HepG2 (cell line): ENCODE data around the gene ZNF814. TPM values are rescaled to one million over a fixed set of nuclear protein-coding genes. Genes with fewer than 3 reads are reported as not detected.
A peak's percentile ranks its signal among the peaks of the same experiment; 100 is the strongest.

Experiments
- HCFC1 ChIP-seq: fragments of 150-350 bp; IDR thresholded peaks from 2 replicates; pipeline ENCODE4 v1.6.1; 2014; ENCODE audit warnings: low read depth, low read length
- NFYB ChIP-seq: sonication (generic); formaldehyde crosslinking; IDR thresholded peaks from 2 replicates; pipeline ENCODE4 v1.4.0; 2020; ENCODE audit warnings: missing genetic modification reagents
- PPARG ChIP-seq: conservative IDR thresholded peaks from 2 replicates; pipeline ENCODE4 v1.6.1; 2016; ENCODE audit warnings: missing biosample characterization, missing genetic modification reagents
- RAD21 ChIP-seq: fragments of 450-650 bp; formaldehyde crosslinking; IDR thresholded peaks from 2 replicates; pipeline ENCODE4 v1.5.0; 2020; ENCODE audit warnings: mild to moderate bottlenecking
- RFX5 ChIP-seq: IDR thresholded peaks from 2 replicates; pipeline ENCODE4 v1.6.1; 2011; ENCODE audit warnings: low read depth, low read length, improper control_type of control experiment
- RXRA ChIP-seq: sonication (generic); formaldehyde crosslinking; IDR thresholded peaks from 2 replicates; pipeline ENCODE4 v1.5.1; 2020; ENCODE audit warnings: missing genetic modification reagents
- RXRB ChIP-seq: IDR thresholded peaks from 2 replicates; pipeline ENCODE4 v1.6.1; 2016; ENCODE audit warnings: borderline replicate concordance, missing genetic modification reagents, missing compliant biosample characterization
- SMC3 ChIP-seq: IDR thresholded peaks from 2 replicates; pipeline ENCODE4 v1.6.1; 2011; ENCODE audit warnings: low read length, improper control_type of control experiment
- SNAPC2 ChIP-seq: sonication (generic); formaldehyde crosslinking; IDR thresholded peaks from 2 replicates; pipeline ENCODE4 v1.8.1; 2022; ENCODE audit warnings: mild to moderate bottlenecking, missing genetic modification reagents
- SP2 ChIP-seq: sonication (generic); formaldehyde crosslinking; IDR thresholded peaks from 2 replicates; pipeline ENCODE4 v1.5.1; 2020; ENCODE audit warnings: mild to moderate bottlenecking, missing genetic modification reagents
- SP4 ChIP-seq: sonication (generic); formaldehyde crosslinking; IDR thresholded peaks from 2 replicates; pipeline ENCODE4 v1.8.1; 2023; ENCODE audit warnings: mild to moderate bottlenecking, missing genetic modification reagents
- TMF1 ChIP-seq: sonication (generic); formaldehyde crosslinking; IDR thresholded peaks from 2 replicates; pipeline ENCODE4 v1.8.1; 2022; ENCODE audit warnings: low read depth, missing genetic modification reagents
- TOPORS ChIP-seq: sonication (generic); formaldehyde crosslinking; IDR thresholded peaks from 2 replicates; pipeline ENCODE4 v1.8.0; 2023; ENCODE audit warnings: mild to moderate bottlenecking, missing genetic modification reagents
- ZGPAT ChIP-seq: IDR thresholded peaks from 2 replicates; pipeline ENCODE4 v1.6.1; 2016; ENCODE audit warnings: mild to moderate bottlenecking
- ZNF143 ChIP-seq: sonication (generic); formaldehyde crosslinking; IDR thresholded peaks from 2 replicates; pipeline ENCODE4 v1.4.0; 2020; ENCODE audit warnings: missing genetic modification reagents
- ZNF574 ChIP-seq: sonication (generic); formaldehyde crosslinking; IDR thresholded peaks from 2 replicates; pipeline ENCODE4 v1.4.0; 2020; ENCODE audit warnings: missing genetic modification reagents
- ZNF768 ChIP-seq: sonication (generic); formaldehyde crosslinking; IDR thresholded peaks from 2 replicates; pipeline ENCODE4 v1.4.0; 2020; ENCODE audit warnings: missing genetic modification reagents
- polyA plus RNA-seq, 8 experiments: library from polyadenylated mRNA; depleted of rRNA in 3 of 8; stranded (reverse) in 7 of 8; unstranded in 1 of 8; fragments of >200 nt; fragmentation: Illumina TruSeq in 4 of 8; extraction: Trizol in 4 of 8; gene quantifications; 2 replicates each; pipeline versions ENCODE4 v1.2.1 to v1.2.3, GENCODE V29; 2011 to 2016; ENCODE audit warnings: low read depth in 4 of 8, missing spikeins in 1 of 8, mixed read lengths in 1 of 8; ENCODE audit not compliant: insufficient read depth in 1 of 8
- total RNA-seq, 5 experiments: library from RNA; depleted of rRNA; stranded (reverse); fragments of >200 nt; fragmentation: Illumina TruSeq; extraction: Trizol; gene quantifications; 2 replicates each; pipeline ENCODE4 v1.2.3, GENCODE V29; 2016; ENCODE audit warnings: low read depth in 1 of 5
- TF ChIP-seq, protein P1 (sequence below): sonication (generic); formaldehyde crosslinking; IDR thresholded peaks from 2 replicates; pipeline ENCODE4 v1.5.0; 2020; ENCODE audit warnings: mild to moderate bottlenecking, missing genetic modification reagents
- TF ChIP-seq, protein P2 (sequence below): sonication (generic); formaldehyde crosslinking; IDR thresholded peaks from 2 replicates; pipeline ENCODE4 v1.4.0; 2020; ENCODE audit warnings: missing genetic modification reagents

The ZNF814 gene
- total and polyA plus RNA-seq, 2 of the 13 experiments (the other 11 are each of a cell fraction or from before 2014, with no cell fraction given): 2.5 to 3.4 TPM

GRCh38 chr19:57830071-57830602 is 58.7 kb downstream of the ZNF814 start, which contains the start of gene ZNF587B (continued):
- TF ChIP-seq, protein P1, sequence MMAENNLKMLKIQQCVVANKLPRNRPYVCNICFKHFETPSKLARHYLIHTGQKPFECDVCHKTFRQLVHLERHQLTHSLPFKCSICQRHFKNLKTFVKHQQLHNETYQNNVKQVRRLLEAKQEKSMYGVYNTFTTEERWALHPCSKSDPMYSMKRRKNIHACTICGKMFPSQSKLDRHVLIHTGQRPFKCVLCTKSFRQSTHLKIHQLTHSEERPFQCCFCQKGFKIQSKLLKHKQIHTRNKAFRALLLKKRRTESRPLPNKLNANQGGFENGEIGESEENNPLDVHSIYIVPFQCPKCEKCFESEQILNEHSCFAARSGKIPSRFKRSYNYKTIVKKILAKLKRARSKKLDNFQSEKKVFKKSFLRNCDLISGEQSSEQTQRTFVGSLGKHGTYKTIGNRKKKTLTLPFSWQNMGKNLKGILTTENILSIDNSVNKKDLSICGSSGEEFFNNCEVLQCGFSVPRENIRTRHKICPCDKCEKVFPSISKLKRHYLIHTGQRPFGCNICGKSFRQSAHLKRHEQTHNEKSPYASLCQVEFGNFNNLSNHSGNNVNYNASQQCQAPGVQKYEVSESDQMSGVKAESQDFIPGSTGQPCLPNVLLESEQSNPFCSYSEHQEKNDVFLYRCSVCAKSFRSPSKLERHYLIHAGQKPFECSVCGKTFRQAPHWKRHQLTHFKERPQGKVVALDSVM: peak; percentile 56
- 0 out of 2 replicates have a peak, but pooled peaks have one; percentile 47 for TF ChIP-seq RAD21 (CRISPR knock-in tag)
- no peak for TF ChIP-seq TOPORS
- 0 out of 2 replicates have a peak, but pooled peaks have one; percentile 14 for TF ChIP-seq RXRB
- peak; percentile 83 for TF ChIP-seq ZNF143 (CRISPR knock-in tag)
- TF ChIP-seq RFX5: no peak
- TF ChIP-seq ZGPAT (CRISPR knock-in tag): no peak
- 0 out of 2 replicates have a peak, but pooled peaks have one; percentile 39 for TF ChIP-seq NFYB (CRISPR knock-in tag)
- TF ChIP-seq, protein P2, sequence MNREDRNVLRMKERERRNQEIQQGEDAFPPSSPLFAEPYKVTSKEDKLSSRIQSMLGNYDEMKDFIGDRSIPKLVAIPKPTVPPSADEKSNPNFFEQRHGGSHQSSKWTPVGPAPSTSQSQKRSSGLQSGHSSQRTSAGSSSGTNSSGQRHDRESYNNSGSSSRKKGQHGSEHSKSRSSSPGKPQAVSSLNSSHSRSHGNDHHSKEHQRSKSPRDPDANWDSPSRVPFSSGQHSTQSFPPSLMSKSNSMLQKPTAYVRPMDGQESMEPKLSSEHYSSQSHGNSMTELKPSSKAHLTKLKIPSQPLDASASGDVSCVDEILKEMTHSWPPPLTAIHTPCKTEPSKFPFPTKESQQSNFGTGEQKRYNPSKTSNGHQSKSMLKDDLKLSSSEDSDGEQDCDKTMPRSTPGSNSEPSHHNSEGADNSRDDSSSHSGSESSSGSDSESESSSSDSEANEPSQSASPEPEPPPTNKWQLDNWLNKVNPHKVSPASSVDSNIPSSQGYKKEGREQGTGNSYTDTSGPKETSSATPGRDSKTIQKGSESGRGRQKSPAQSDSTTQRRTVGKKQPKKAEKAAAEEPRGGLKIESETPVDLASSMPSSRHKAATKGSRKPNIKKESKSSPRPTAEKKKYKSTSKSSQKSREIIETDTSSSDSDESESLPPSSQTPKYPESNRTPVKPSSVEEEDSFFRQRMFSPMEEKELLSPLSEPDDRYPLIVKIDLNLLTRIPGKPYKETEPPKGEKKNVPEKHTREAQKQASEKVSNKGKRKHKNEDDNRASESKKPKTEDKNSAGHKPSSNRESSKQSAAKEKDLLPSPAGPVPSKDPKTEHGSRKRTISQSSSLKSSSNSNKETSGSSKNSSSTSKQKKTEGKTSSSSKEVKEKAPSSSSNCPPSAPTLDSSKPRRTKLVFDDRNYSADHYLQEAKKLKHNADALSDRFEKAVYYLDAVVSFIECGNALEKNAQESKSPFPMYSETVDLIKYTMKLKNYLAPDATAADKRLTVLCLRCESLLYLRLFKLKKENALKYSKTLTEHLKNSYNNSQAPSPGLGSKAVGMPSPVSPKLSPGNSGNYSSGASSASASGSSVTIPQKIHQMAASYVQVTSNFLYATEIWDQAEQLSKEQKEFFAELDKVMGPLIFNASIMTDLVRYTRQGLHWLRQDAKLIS (CRISPR knock-in tag): no peak
- TF ChIP-seq SMC3: peak; percentile 41; the same call in 1 of the 2 replicates
- TF ChIP-seq RXRA (CRISPR knock-in tag): 0 out of 2 replicates have a peak, but pooled peaks have one; percentile 23
- TF ChIP-seq SP4: no peak
- 0 out of 2 replicates have a peak, but pooled peaks have one; percentile 25 for TF ChIP-seq SP2 (CRISPR knock-in tag)
- no peak for TF ChIP-seq TMF1 (CRISPR knock-in tag)
- TF ChIP-seq HCFC1: peak; percentile 43; the same call in 1 of the 2 replicates
- TF ChIP-seq ZNF574: peak; percentile 55; the same call in 1 of the 2 replicates
- peak; percentile 84 for TF ChIP-seq PPARG (CRISPR knock-in tag)
- TF ChIP-seq SNAPC2 (CRISPR knock-in tag): no peak
- peak; percentile 28; the same call in 1 of the 2 replicates for TF ChIP-seq ZNF768 (CRISPR knock-in tag)
